GM23248 (cell line): Measurements from ENCODE around the gene BLVRA. TPM values are rescaled to one million over a fixed set of nuclear protein-coding genes. Genes with fewer than 3 reads are reported as not detected.
"Not testable (repeated sequence)": the region's sequence is repeated elsewhere in the genome, so short reads cannot be mapped to it uniquely, and the experiment has no call there.

Experiments used
- DNase-seq: peaks from one replicate; pipeline ENCODE4 v3.0.0-alpha.2; 2015
- H2AFZ ChIP-seq: fragments of 200-600 bp; sonication (generic); 2 replicates; pipeline ENCODE4 v1.6.1; 2016; ENCODE audit warnings: antibody characterized with exemption
- H3F3A ChIP-seq: fragments of 200-600 bp; sonication (generic); 2 replicates; pipeline ENCODE4 v1.6.1; 2016; ENCODE audit warnings: mild to moderate bottlenecking, antibody characterized with exemption, mixed run types; ENCODE audit not compliant: insufficient read depth
- H3K27ac ChIP-seq: fragments of 200-600 bp; sonication (generic); 2 replicates; pipeline ENCODE4 v1.5.1; 2016; ENCODE audit warnings: mild to moderate bottlenecking
- H3K27me3 ChIP-seq: fragments of 200-600 bp; sonication (generic); replicated peaks from 2 replicates; pipeline ENCODE4 v1.6.1; 2016; ENCODE audit warnings: mild to moderate bottlenecking; ENCODE audit not compliant: insufficient read depth
- H3K36me3 ChIP-seq: fragments of 200-600 bp; sonication (generic); 2 replicates; pipeline ENCODE4 v1.6.1; 2016; ENCODE audit warnings: low read depth, mild to moderate bottlenecking
- H3K4me1 ChIP-seq: fragments of 200-600 bp; sonication (generic); 2 replicates; pipeline ENCODE4 v1.6.1; 2016; ENCODE audit warnings: mild to moderate bottlenecking; ENCODE audit not compliant: insufficient read depth
- H3K4me2 ChIP-seq: fragments of 200-600 bp; sonication (generic); one replicate; pipeline ENCODE4 v1.6.1; 2016; ENCODE audit warnings: mild to moderate bottlenecking; ENCODE audit not compliant: unreplicated experiment
- H3K4me3 ChIP-seq: fragments of 200-600 bp; sonication (generic); 2 replicates; pipeline ENCODE4 v1.5.1; 2016; ENCODE audit warnings: mild to moderate bottlenecking
- H3K79me2 ChIP-seq: fragments of 200-600 bp; sonication (generic); 2 replicates; pipeline ENCODE4 v1.6.1; 2016; ENCODE audit warnings: mild to moderate bottlenecking; ENCODE audit not compliant: insufficient read depth
- H3K9ac ChIP-seq: fragments of 200-600 bp; sonication (generic); 2 replicates; pipeline ENCODE4 v1.6.1; 2016; ENCODE audit warnings: mild to moderate bottlenecking
- H3K9me2 ChIP-seq: fragments of 200-600 bp; sonication (generic); 2 replicates; pipeline ENCODE4 v1.6.1; 2016; ENCODE audit warnings: mixed run types, mild to moderate bottlenecking, moderate library complexity; ENCODE audit not compliant: insufficient read depth
- H3K9me3 ChIP-seq: fragments of 200-600 bp; sonication (generic); one replicate; pipeline ENCODE4 v1.6.1; 2017; ENCODE audit warnings: low read depth
- H4K20me1 ChIP-seq: fragments of 200-600 bp; sonication (generic); 2 replicates; pipeline ENCODE4 v1.6.0; 2016; ENCODE audit not compliant: insufficient read depth
- EZH2 ChIP-seq: fragments of 200-600 bp; sonication (generic); IDR thresholded peaks from 2 replicates; pipeline ENCODE4 v1.6.1; 2018; ENCODE audit warnings: antibody characterized with exemption, mild to moderate bottlenecking; ENCODE audit not compliant: insufficient read depth, poor library complexity, severe bottlenecking
- EZH2phosphoT487 ChIP-seq: fragments of 200-600 bp; sonication (generic); IDR thresholded peaks from 2 replicates; pipeline ENCODE4 v1.6.1; 2018; ENCODE audit warnings: antibody characterized with exemption, moderate library complexity, mild to moderate bottlenecking, low read depth; ENCODE audit not compliant: insufficient read depth
- WGBS, 2 experiments: methylation state at CpG; one replicate each; pipeline ENCODE4 v1.1.6; 2015 to 2017; ENCODE audit warnings: low lambda C conversion rate in 2 of 2, low coverage in 1 of 2; ENCODE audit errors: missing lambda C conversion rate in 2 of 2; 5-methylcytosine and 5-hydroxymethylcytosine counted together
- in situ Hi-C: fragments of 300-500 bp; cut with MboI; formaldehyde crosslinking; loops from 2 replicates; pipeline ENCODE4 v1.15.0; 2020
- polyA plus RNA-seq: library from polyadenylated mRNA; unstranded; fragments of >200 nt; fragmentation: Nextera tagmentation; extraction: Ambion mirVana; gene quantifications from 2 replicates; pipeline ENCODE4 v1.2.1, GENCODE V29; 2016
- total RNA-seq: library from RNA; depleted of rRNA; stranded (reverse); fragments of >200 nt; shearing (Covaris generic); gene quantifications from 2 replicates; pipeline ENCODE4 v1.2.3, GENCODE V29; 2014

BLVRA gene
- total and polyA plus RNA-seq, 2 experiments from 2014 or later, result 14.7 to 47.0 TPM

GRCh38 chr7:43779045-43779812 lies 20.7 kb downstream of the BLVRA start:
- Histone ChIP-seq H3K27ac (no peak overlapping the region), H3K36me3 (no peaks in the 10 kb centered on the region), H3K9me3 (no peaks in the 10 kb centered on the region), H3K27me3 (no peaks in the 10 kb centered on the region), H3K4me3 (no peak overlapping the region), H3K4me1 (peaks cover 13% of the 10 kb centered on the region), H2AFZ (no peak overlapping the region), H3K9ac (no peak overlapping the region), H3K79me2 (no peaks in the 10 kb centered on the region), H3K4me2 (no peak overlapping the region), H3K9me2 (no peaks in the 10 kb centered on the region), H4K20me1 (no peaks in the 10 kb centered on the region), H3F3A (peaks cover 15% of the 10 kb centered on the region; the same call in 1 of the 2 replicates)
- TF ChIP-seq EZH2 (no peak), EZH2phosphoT487 (no peak)
- 94 to 96% methylated on average over 14 of the region's 14 CpGs for WGBS, 2 experiments
- in situ Hi-C loops, result no loop called here
- no peak for DNase-seq

- Histone ChIP-seq H3K27ac (0 out of 2 replicates have a peak overlapping the region, but pooled peaks have one; percentile 5), H3F3A (peaks cover 15% of the 10 kb centered on the region; the same call in 1 of the 2 replicates)
- 44 to 47% methylated on average over 10 of the region's 10 CpGs for whole genome bisulfite sequencing, 2 experiments
Observed at GRCh38 chr7:43781726-43782607, 23.5 kb downstream of the BLVRA start.

GRCh38 chr7:43782768-43783555 lies 24.5 kb downstream of the BLVRA start:
- Histone ChIP-seq H2AFZ (no peak overlapping the region), H4K20me1 (no peaks in the 10 kb centered on the region), H3K27ac (no peak overlapping the region), H3K4me3 (no peak overlapping the region), H3K27me3 (no peaks in the 10 kb centered on the region), H3F3A (peaks cover 15% of the 10 kb centered on the region; the same call in 1 of the 2 replicates), H3K79me2 (no peaks in the 10 kb centered on the region), H3K36me3 (no peaks in the 10 kb centered on the region), H3K9ac (no peak overlapping the region), H3K9me2 (no peaks in the 10 kb centered on the region), H3K4me1 (peaks cover 27% of the 10 kb centered on the region), H3K9me3 (no peaks in the 10 kb centered on the region), H3K4me2 (peak overlapping the region; percentile 40)
- no peak for DNase-seq
- in situ Hi-C loops, result no loop called here
- TF ChIP-seq EZH2 (no peak), EZH2phosphoT487 (no peak)
- WGBS, 2 experiments, result 95 to 96% methylated on average over 8 of the region's 8 CpGs

More at GRCh38 chr7:43781726-43782607, 23.5 kb downstream of the BLVRA start:
- H3K9me3 ChIP-seq, result no peaks in the 10 kb centered on the region
- H4K20me1 ChIP-seq, result no peaks in the 10 kb centered on the region
- H3K9ac ChIP-seq, result no peak overlapping the region
- H3K36me3 ChIP-seq, result no peaks in the 10 kb centered on the region
- no peaks in the 10 kb centered on the region for H3K9me2 ChIP-seq
- in situ Hi-C loops, result no loop called here
- peaks cover 27% of the 10 kb centered on the region for H3K4me1 ChIP-seq
- peak overlapping the region; percentile 40 for H3K4me2 ChIP-seq
- H2AFZ ChIP-seq, result no peak overlapping the region
- peak; percentile 86 for DNase-seq
- H3K4me3 ChIP-seq, result 0 out of 2 replicates have a peak overlapping the region, but pooled peaks have one; percentile 10
- no peaks in the 10 kb centered on the region for H3K27me3 ChIP-seq
- no peak for TF ChIP-seq EZH2phosphoT487
- no peak for TF ChIP-seq EZH2
- no peaks in the 10 kb centered on the region for H3K79me2 ChIP-seq

GRCh38 chr7:43784030-43784584 lies 25.6 kb downstream of the BLVRA start:
- Histone ChIP-seq H3K9me2 (no peaks in the 10 kb centered on the region), H3K27me3 (no peaks in the 10 kb centered on the region), H4K20me1 (no peaks in the 10 kb centered on the region), H3K9ac (no peak overlapping the region), H3K79me2 (no peaks in the 10 kb centered on the region), H3K4me2 (no peak overlapping the region), H3K27ac (no peak overlapping the region), H3F3A (peaks cover 15% of the 10 kb centered on the region; the same call in 1 of the 2 replicates), H2AFZ (no peak overlapping the region), H3K4me3 (no peak overlapping the region), H3K36me3 (no peaks in the 10 kb centered on the region), H3K4me1 (peaks cover 27% of the 10 kb centered on the region), H3K9me3 (no peaks in the 10 kb centered on the region)
- no peak for TF ChIP-seq EZH2
- TF ChIP-seq EZH2phosphoT487, result no peak
- DNase-seq, result no peak
- 98% methylated on average over 5 of the region's 5 CpGs for WGBS, 2 experiments
- in situ Hi-C loops, result no loop called here

- Histone ChIP-seq H3K4me2 (peak overlapping the region; percentile 55), H3K27ac (peak overlapping the region; percentile 63), H3K9ac (peak overlapping the region; percentile 47), H3F3A (peaks cover 15% of the 10 kb centered on the region; the same call in 1 of the 2 replicates), H3K4me3 (0 out of 2 replicates have a peak overlapping the region, but pooled peaks have one; percentile 0), H3K4me1 (peaks cover 27% of the 10 kb centered on the region)
- DNase-seq, result peak; percentile 31
- H2AFZ ChIP-seq, H3K27me3 ChIP-seq, H3K9me2 ChIP-seq, H3K9me3 ChIP-seq, H3K36me3 ChIP-seq, H4K20me1 ChIP-seq, H3K79me2 ChIP-seq, in situ Hi-C loops: not testable (repeated sequence)
- 88 to 89% methylated on average over 8 of the region's 8 CpGs for WGBS, 2 experiments
Observed at GRCh38 chr7:43784585-43785087, 26.2 kb downstream of the BLVRA start.
